CD14-positive monocyte (primary cell): Measurements from ENCODE around the gene ECEL1. TPM values are rescaled to one million over a fixed set of nuclear protein-coding genes. Genes with fewer than 3 reads are reported as not detected.

ENCODE experiments used
- DNase-seq, 3 donors: peaks; one replicate each; pipeline ENCODE4 v3.0.0-alpha.2; 2011 to 2022
- H2AFZ ChIP-seq: 2 replicates; pipeline ENCODE4 v1.6.0; 2012; ENCODE audit warnings: mild to moderate bottlenecking, low read depth, low read length, inconsistent platforms; ENCODE audit not compliant: insufficient read depth, poor library complexity, severe bottlenecking
- H3K27ac ChIP-seq, 2 donors: 1 replicate in 1 of 2; 2 replicates in 1 of 2; pipeline ENCODE4 v1.5.1; 2012 to 2013; ENCODE audit warnings: low read length in 2 of 2, control low read depth in 1 of 2, inconsistent platforms in 1 of 2, low read depth in 1 of 2, mild to moderate bottlenecking in 1 of 2
- H3K27me3 ChIP-seq, 2 donors: one replicate each; pipeline versions ENCODE4 v1.6.0 to v1.6.1; 2011 to 2013; ENCODE audit warnings: low read length in 2 of 2; ENCODE audit not compliant: control insufficient read depth in 2 of 2, insufficient read depth in 2 of 2
- H3K36me3 ChIP-seq, 2 donors: replicated peaks in 1 of 2; 1 replicate in 1 of 2; 2 replicates in 1 of 2; pipeline versions ENCODE4 v1.5.1 to v1.6.1; 2012 to 2013; ENCODE audit warnings: low read length in 2 of 2, control low read depth in 1 of 2, inconsistent platforms in 1 of 2, mild to moderate bottlenecking in 1 of 2; ENCODE audit not compliant: insufficient read depth in 2 of 2, control insufficient read depth in 1 of 2
- H3K4me1 ChIP-seq, 2 donors: 1 replicate in 1 of 2; 2 replicates in 1 of 2; pipeline versions ENCODE4 v1.5.1 to v1.6.1; 2012 to 2013; ENCODE audit warnings: low read length in 2 of 2, control low read depth in 1 of 2, inconsistent platforms in 1 of 2, mild to moderate bottlenecking in 1 of 2, moderate library complexity in 1 of 2; ENCODE audit not compliant: insufficient read depth in 2 of 2, control insufficient read depth in 1 of 2
- H3K4me2 ChIP-seq: replicated peaks from 2 replicates; pipeline ENCODE3; 2012; ENCODE audit warnings: low read length, moderate library complexity, mild to moderate bottlenecking; ENCODE audit not compliant: poor library complexity, severe bottlenecking; ENCODE audit errors: extremely low read depth
- H3K4me3 ChIP-seq, 3 experiments: fragments of 200-600 bp in 1 of 3; sonication (generic) in 1 of 3; replicated peaks in 1 of 3; 1 replicate in 2 of 3; 2 replicates in 1 of 3; pipeline ENCODE4 v1.5.1; 2011 to 2013; ENCODE audit warnings: low read length in 3 of 3, mild to moderate bottlenecking in 3 of 3, control low read depth in 2 of 3, low read depth in 2 of 3, inconsistent platforms in 1 of 3, moderate library complexity in 1 of 3
- H3K79me2 ChIP-seq: 2 replicates; pipeline ENCODE4 v1.6.0; 2012; ENCODE audit warnings: mild to moderate bottlenecking, control low read depth, inconsistent platforms, low read length, moderate library complexity; ENCODE audit not compliant: insufficient read depth
- H3K9ac ChIP-seq: 2 replicates; pipeline ENCODE4 v1.6.0; 2017; ENCODE audit warnings: low read length, mild to moderate bottlenecking; ENCODE audit not compliant: insufficient read depth, poor library complexity, severe bottlenecking
- H3K9me3 ChIP-seq, 2 donors: replicated peaks in 1 of 2; 1 replicate in 1 of 2; 2 replicates in 1 of 2; pipeline versions ENCODE4 v1.5.1 to v1.6.1; 2012 to 2013; ENCODE audit warnings: low read length in 2 of 2, control low read depth in 1 of 2; ENCODE audit not compliant: control insufficient read depth in 1 of 2, insufficient read depth in 1 of 2
- H4K20me1 ChIP-seq: 2 replicates; pipeline ENCODE4 v1.6.0; 2012; ENCODE audit warnings: mild to moderate bottlenecking, low read length, control low read depth, moderate library complexity; ENCODE audit not compliant: insufficient read depth
- H3K27ac Mint-ChIP-seq, 7 donors: one replicate each; pipeline ENCODE4 v1.8.0; 2020; ENCODE audit warnings: mild to moderate bottlenecking in 7 of 7, mixed read lengths in 7 of 7, moderate library complexity in 6 of 7, inconsistent platforms in 2 of 7
- H3K27me3 Mint-ChIP-seq, 3 donors: one replicate each; pipeline ENCODE4 v1.8.0; 2021 to 2022; ENCODE audit warnings: low read depth in 3 of 3, mild to moderate bottlenecking in 3 of 3, mixed read lengths in 3 of 3, moderate library complexity in 3 of 3, inconsistent platforms in 1 of 3
- H3K36me3 Mint-ChIP-seq, 2 donors: one replicate each; pipeline ENCODE4 v1.8.0; 2020; ENCODE audit warnings: mixed read lengths in 2 of 2, inconsistent platforms in 1 of 2, mild to moderate bottlenecking in 1 of 2
- H3K4me1 Mint-ChIP-seq: one replicate; pipeline ENCODE4 v1.8.0; 2020; ENCODE audit warnings: mild to moderate bottlenecking, mixed read lengths
- H3K4me3 Mint-ChIP-seq, 2 donors: one replicate each; pipeline ENCODE4 v1.8.0; 2020; ENCODE audit warnings: mild to moderate bottlenecking in 2 of 2, mixed read lengths in 2 of 2, moderate library complexity in 1 of 2
- H3K9me3 Mint-ChIP-seq, 7 donors: one replicate each; pipeline ENCODE4 v1.8.0; 2020 to 2022; ENCODE audit warnings: mixed read lengths in 7 of 7, mild to moderate bottlenecking in 6 of 7, moderate library complexity in 6 of 7, inconsistent platforms in 2 of 7
- CTCF ChIP-seq: fragments of 200-600 bp; IDR thresholded peaks from one replicate; pipeline ENCODE4 v1.8.0; 2022; ENCODE audit warnings: antibody characterized with exemption, mild to moderate bottlenecking
- WGBS: methylation state at CpG from one replicate; pipeline ENCODE4 v1.1.5; 2013; ENCODE audit warnings: missing lambda C conversion rate; ENCODE audit not compliant: insufficient coverage; 5-methylcytosine and 5-hydroxymethylcytosine counted together
- intact Hi-C, 2 donors: fragments of 100-400 bp; cut with micrococcal nuclease; formaldehyde crosslinking; loops; one replicate each; pipeline versions ENCODE4 v1.15.0 to v1.15.1; 2023
- polyA plus RNA-seq, 3 donors: library from polyadenylated mRNA; depleted of rRNA in 1 of 3; unstranded in 2 of 3; stranded (reverse) in 1 of 3; fragments of 300-500 nt in 2 of 3; fragments of >200 nt in 1 of 3; fragmentation: Illumina TruSeq in 2 of 3; gene quantifications; 1 replicate in 2 of 3; 2 replicates in 1 of 3; pipeline ENCODE4 v1.2.3, GENCODE V29; 2012 to 2021

ECEL1 gene
- polyA plus RNA-seq, 3 donors, result not detected

- WGBS, result 92% methylated on average over 15 of the region's 31 CpGs
- peaks cover 25 to 37% (median 30%) of the 10 kb centered on the region in 3 donors for H3K27me3 Mint-ChIP-seq
- H3K27ac Mint-ChIP-seq, result no peak overlapping the region
- no peaks in the 10 kb centered on the region for H3K36me3 Mint-ChIP-seq
- no peak for DNase-seq
- Histone ChIP-seq H3K9ac (no peak overlapping the region), H3K27ac (no peak overlapping the region), H2AFZ (no peak overlapping the region), H3K9me3 (no peaks in the 10 kb centered on the region), H4K20me1 (no peaks in the 10 kb centered on the region), H3K4me1 (no peaks in the 10 kb centered on the region), H3K36me3 (no peaks in the 10 kb centered on the region), H3K27me3 (peaks cover 8 to 25% of the 10 kb centered on the region in 2 donors), H3K4me2 (no peak overlapping the region), H3K4me3 (no peak overlapping the region), H3K79me2 (no peaks in the 10 kb centered on the region)
- intact Hi-C loops, result no loop called here
- no peaks in the 10 kb centered on the region for H3K4me1 Mint-ChIP-seq
- H3K9me3 Mint-ChIP-seq, result peaks cover 0 to 5% (median 0%) of the 10 kb centered on the region in 7 donors
- no peak for TF ChIP-seq CTCF
- no peak overlapping the region for H3K4me3 Mint-ChIP-seq
Measured at GRCh38 chr2:232482301-232483238, 5.1 kb downstream of the ECEL1 start.

- no peak for TF ChIP-seq CTCF
- Mint-ChIP-seq H3K27ac (no peak overlapping the region), H3K9me3 (peaks cover 0 to 3% (median 0%) of the 10 kb centered on the region in 7 donors), H3K27me3 (peaks cover 19 to 29% (median 25%) of the 10 kb centered on the region in 3 donors), H3K4me3 (no peak overlapping the region), H3K36me3 (no peaks in the 10 kb centered on the region), H3K4me1 (no peaks in the 10 kb centered on the region)
- no peaks in the 10 kb centered on the region for H3K4me1 ChIP-seq
- H2AFZ ChIP-seq, result no peak overlapping the region
- H3K79me2 ChIP-seq, result no peaks in the 10 kb centered on the region
- no peak overlapping the region for H3K27ac ChIP-seq
- H3K4me3 ChIP-seq, result no peak overlapping the region
- H3K9ac ChIP-seq, result no peak overlapping the region
- DNase-seq, result no peak
- H3K27me3 ChIP-seq, result peaks cover 4 to 18% of the 10 kb centered on the region in 2 donors
- 95% methylated on average over 26 of the region's 29 CpGs for WGBS
- no peaks in the 10 kb centered on the region for H3K36me3 ChIP-seq
- intact Hi-C loops, result no loop called here
- no peaks in the 10 kb centered on the region for H3K9me3 ChIP-seq
- H3K4me2 ChIP-seq, result no peak overlapping the region
- no peaks in the 10 kb centered on the region for H4K20me1 ChIP-seq
Measured at GRCh38 chr2:232481322-232482140, 6.1 kb downstream of the ECEL1 start.
